PC-9 (cell line): ENCODE results near the gene RAB25.

ENCODE experiments used
- CTCF ChIP-seq: fragments of 200-600 bp; sonication (generic); conservative IDR thresholded peaks from 2 replicates; pipeline ENCODE4 v1.6.1; 2017; ENCODE audit warnings: mixed run types, antibody characterized with exemption, mild to moderate bottlenecking, moderate library complexity
- EZH2 ChIP-seq: fragments of 200-600 bp; sonication (generic); IDR thresholded peaks from 2 replicates; pipeline ENCODE4 v1.8.0; 2017; ENCODE audit warnings: antibody characterized with exemption, low read depth

- TF ChIP-seq CTCF (no peak), EZH2 (no peak)
These were observed 15.9 kb downstream of the RAB25 start for GRCh38 chr1:156076609-156077429.
